ENCODE results near the gene CYLD. TPM values are rescaled to one million over a fixed set of nuclear protein-coding genes. Genes with fewer than 3 reads are reported as not detected.
A peak's percentile ranks its signal among the peaks of the same experiment; 100 is the strongest.

The CYLD gene
- total and polyA plus RNA-seq, 8 donors = 27.1 to 52.1 (median 30.3) TPM

GRCh38 chr16:50705436-50706110 lies 36.3 kb upstream of the CYLD start:
- DNase-seq (no peak), ATAC-seq (no peak)
- peaks cover 0 to 18% of the 10 kb centered on the region in 2 donors for H3K36me3 ChIP-seq
- no peak overlapping the region for H3K27ac ChIP-seq
- no peak overlapping the region for H3K4me3 ChIP-seq
- intact Hi-C loops (cut with DNase I) = no loop called here
- H3K4me1 ChIP-seq = peaks cover 0 to 45% of the 10 kb centered on the region in 2 donors
- no peak for TF ChIP-seq CTCF (IDR thresholded peaks at IDR 0.05)
- no peaks in the 10 kb centered on the region for H3K27me3 ChIP-seq
- H3K9me3 ChIP-seq = peaks cover 0 to 19% of the 10 kb centered on the region in 2 donors

GRCh38 chr16:50706250-50706649 lies 35.6 kb upstream of the CYLD start:
- DNase-seq (no peak), ATAC-seq (no peak)
- Histone ChIP-seq H3K9me3 (peaks cover 0 to 19% of the 10 kb centered on the region in 2 donors), H3K27ac (no peak overlapping the region), H3K4me1 (peaks cover 0 to 51% of the 10 kb centered on the region in 2 donors), H3K36me3 (peaks cover 0 to 25% of the 10 kb centered on the region in 2 donors), H3K27me3 (no peaks in the 10 kb centered on the region), H3K4me3 (no peak overlapping the region)
- intact Hi-C loops (cut with DNase I) = no loop called here
- TF ChIP-seq CTCF (IDR thresholded peaks at IDR 0.05) = no peak

GRCh38 chr16:50708373-50709060 lies 33.4 kb upstream of the CYLD start:
- no peak for TF ChIP-seq CTCF (IDR thresholded peaks at IDR 0.05)
- Histone ChIP-seq H3K9me3 (peaks cover 0 to 16% of the 10 kb centered on the region in 2 donors), H3K4me3 (no peak overlapping the region), H3K36me3 (peaks cover 0 to 28% of the 10 kb centered on the region in 2 donors), H3K27ac (peak overlapping the region in 1 of 2 donors; percentile 81), H3K4me1 (peaks cover 0 to 65% of the 10 kb centered on the region in 2 donors), H3K27me3 (no peaks in the 10 kb centered on the region)
- intact Hi-C loops (cut with DNase I) = no loop called here
- ATAC-seq (peak; percentile 55), DNase-seq (no peak)

GRCh38 chr16:50709061-50709684 lies 32.7 kb upstream of the CYLD start:
- ATAC-seq = peak; percentile 68
- no peak for TF ChIP-seq CTCF (IDR thresholded peaks at IDR 0.05)
- H3K27ac ChIP-seq = peak overlapping the region in 1 of 2 donors; percentile 81
- peaks cover 0 to 67% of the 10 kb centered on the region in 2 donors for H3K4me1 ChIP-seq
- peak overlapping the region in 1 of 2 donors; percentile 9 for H3K4me3 ChIP-seq
- DNase-seq = peak in 1 of 4 donors; percentile 62
- intact Hi-C loops (cut with DNase I) = no loop called here
- peaks cover 0 to 21% of the 10 kb centered on the region in 2 donors for H3K36me3 ChIP-seq
- H3K9me3 ChIP-seq = peaks cover 0 to 9% of the 10 kb centered on the region in 2 donors
- H3K27me3 ChIP-seq = no peaks in the 10 kb centered on the region

GRCh38 chr16:50709980-50710379 lies 31.9 kb upstream of the CYLD start:
- no peak for TF ChIP-seq CTCF (IDR thresholded peaks at IDR 0.05)
- intact Hi-C loops (cut with DNase I) = no loop called here

More at GRCh38 chr16:50709980-50710379, 31.9 kb upstream of the CYLD start:
- Histone ChIP-seq H3K4me3 (no peak overlapping the region), H3K36me3 (peaks cover 0 to 19% of the 10 kb centered on the region in 2 donors), H3K27ac (peak overlapping the region in 1 of 2 donors; percentile 81), H3K4me1 (peaks cover 0 to 75% of the 10 kb centered on the region in 2 donors), H3K9me3 (peaks cover 0 to 1% of the 10 kb centered on the region in 2 donors), H3K27me3 (no peaks in the 10 kb centered on the region)
- no peak for ATAC-seq
- DNase-seq = no peak
